ENCODE measurements around the gene PTBP3. TPM values are rescaled to one million over a fixed set of nuclear protein-coding genes. Genes with fewer than 3 reads are reported as not detected.
A peak's percentile ranks its signal among the peaks of the same experiment; 100 is the strongest.
"Not testable (repeated sequence)": the region's sequence is repeated elsewhere in the genome, so short reads cannot be mapped to it uniquely, and the experiment has no call there.

PTBP3 gene
- 136 TPM for total RNA-seq

DNA sequence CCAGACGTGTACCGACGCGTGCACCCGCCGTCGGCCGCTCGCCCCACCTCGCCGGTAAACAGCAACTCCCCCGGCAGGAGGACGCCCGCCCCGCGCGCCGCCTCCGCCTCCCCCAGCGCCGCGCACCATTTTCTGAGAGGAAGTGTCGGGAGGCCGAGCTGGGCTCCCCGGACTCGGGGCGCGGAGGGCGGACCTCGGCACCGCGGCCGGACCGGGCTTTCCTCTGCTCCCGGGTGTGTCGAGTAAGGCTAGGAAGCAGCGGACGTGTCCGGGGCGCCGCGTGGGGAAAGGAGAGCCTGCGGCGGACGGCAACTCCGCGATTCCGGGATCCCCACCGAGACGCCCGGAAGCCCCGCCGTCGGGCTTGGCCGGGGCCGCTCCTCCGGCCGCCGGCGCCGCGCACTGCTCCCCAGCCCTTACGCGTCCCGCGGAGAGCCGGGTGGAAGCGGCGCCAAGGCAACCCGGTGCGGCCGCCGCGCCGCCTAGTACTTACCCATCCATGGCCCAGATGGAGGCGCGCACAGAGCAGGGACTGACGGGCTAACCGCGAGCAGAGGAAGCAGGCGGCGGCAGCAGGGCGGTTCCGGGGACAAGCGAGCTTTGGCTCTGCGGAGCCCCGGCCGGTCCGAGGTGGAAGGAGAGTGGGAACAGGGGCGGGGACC lies at the start of gene PTBP3:
PTBP3 (minus strand) TSS at position 643 of the 662 bp plus-strand sequence. CDS start 35,754 bp downstream, outside the sequence.
- peak; percentile 88 for DNase-seq (ENCODE audit: low spot score)

DNA sequence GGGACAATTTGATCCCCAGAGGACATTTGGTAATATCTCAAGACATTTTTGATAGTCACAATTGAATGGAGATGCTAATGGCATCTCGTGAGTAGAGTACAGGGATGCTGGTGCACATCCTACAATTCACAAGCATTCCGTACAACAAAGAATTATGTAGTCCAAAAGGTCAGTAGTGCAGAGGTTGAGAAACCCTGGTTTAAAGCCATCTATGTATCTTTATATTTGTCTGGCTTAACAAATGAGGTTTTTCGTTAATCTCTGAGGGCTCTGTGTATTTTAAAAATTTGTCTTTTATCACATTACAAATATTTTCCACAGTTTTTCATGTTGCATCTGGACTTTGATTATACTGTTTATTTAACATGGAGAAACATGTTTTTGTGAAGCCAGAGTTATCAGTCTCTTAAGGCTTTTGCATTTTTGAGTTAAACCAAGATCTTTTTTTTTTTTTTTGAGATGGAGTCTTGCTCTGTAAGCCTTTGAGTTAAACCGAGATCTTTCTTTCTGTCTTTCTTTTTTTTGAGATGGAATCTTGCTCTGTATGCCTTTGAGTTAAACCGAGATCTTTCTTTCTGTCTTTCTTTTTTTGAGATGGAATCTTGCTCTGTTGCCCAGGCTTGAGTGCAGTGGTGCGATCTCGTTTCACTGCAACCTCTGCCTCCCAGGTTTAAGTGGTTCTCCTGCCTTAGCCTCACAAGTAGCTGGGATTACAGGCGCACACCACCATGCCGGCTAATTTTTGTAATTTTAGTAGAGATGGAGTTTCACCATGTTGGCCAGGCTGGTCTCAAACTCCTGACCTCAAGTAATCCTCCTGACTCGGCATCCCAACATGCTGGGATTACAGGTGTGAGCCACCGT lies 49.3 kb upstream of the PTBP3 start:
- no peak for DNase-seq (ENCODE audit: low spot score)

GRCh38 chr9:112382066-112382465 lies 48.6 kb upstream of the PTBP3 start:
- no peak for DNase-seq (ENCODE audit: low spot score)

- no peak for DNase-seq (ENCODE audit: low spot score)
Observed at GRCh38 chr9:112380825-112381221, 47.4 kb upstream of the PTBP3 start.

DNA sequence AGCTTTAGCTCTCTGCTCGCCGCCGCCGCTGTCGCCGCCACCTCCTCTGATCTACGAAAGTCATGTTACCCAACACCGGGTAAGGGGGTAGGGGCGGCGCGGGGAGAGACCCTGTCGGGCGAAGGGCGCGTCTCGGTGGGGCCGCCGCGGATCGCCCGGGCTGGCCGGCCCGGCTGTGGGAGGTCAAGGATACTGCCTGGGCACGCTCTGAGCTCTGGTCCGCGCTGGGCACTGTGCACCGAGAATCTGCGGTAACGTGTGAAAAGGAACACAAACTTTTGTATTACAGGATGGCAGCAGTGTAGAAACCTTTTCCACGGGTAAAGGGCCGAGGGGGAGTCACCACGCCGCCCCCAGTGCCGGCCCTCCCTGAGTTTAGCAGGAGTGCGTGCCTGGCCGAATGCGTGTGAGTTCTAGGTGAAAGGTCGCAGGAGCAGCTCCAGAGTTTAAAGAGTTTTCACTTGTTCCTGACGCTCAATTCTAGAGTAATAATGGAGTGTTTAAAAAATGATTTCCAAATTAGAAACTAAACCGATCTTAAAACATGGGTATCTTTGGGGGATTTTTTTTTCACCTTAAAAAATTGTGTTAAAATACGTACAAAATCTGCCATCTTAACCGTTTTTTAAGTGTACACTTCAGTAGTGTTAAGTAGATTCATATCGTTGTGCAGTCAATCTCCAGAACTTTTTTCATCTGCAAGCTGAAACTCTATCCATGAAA lies 46.8 kb upstream of the PTBP3 start, which contains the start of gene HSDL2:
HSDL2 (plus strand) TSS at position 7 of the 723 bp plus-strand sequence; CDS start at position 63, 56 bp downstream.
- DNase-seq (ENCODE audit: low spot score) = peak; percentile 60

DNA sequence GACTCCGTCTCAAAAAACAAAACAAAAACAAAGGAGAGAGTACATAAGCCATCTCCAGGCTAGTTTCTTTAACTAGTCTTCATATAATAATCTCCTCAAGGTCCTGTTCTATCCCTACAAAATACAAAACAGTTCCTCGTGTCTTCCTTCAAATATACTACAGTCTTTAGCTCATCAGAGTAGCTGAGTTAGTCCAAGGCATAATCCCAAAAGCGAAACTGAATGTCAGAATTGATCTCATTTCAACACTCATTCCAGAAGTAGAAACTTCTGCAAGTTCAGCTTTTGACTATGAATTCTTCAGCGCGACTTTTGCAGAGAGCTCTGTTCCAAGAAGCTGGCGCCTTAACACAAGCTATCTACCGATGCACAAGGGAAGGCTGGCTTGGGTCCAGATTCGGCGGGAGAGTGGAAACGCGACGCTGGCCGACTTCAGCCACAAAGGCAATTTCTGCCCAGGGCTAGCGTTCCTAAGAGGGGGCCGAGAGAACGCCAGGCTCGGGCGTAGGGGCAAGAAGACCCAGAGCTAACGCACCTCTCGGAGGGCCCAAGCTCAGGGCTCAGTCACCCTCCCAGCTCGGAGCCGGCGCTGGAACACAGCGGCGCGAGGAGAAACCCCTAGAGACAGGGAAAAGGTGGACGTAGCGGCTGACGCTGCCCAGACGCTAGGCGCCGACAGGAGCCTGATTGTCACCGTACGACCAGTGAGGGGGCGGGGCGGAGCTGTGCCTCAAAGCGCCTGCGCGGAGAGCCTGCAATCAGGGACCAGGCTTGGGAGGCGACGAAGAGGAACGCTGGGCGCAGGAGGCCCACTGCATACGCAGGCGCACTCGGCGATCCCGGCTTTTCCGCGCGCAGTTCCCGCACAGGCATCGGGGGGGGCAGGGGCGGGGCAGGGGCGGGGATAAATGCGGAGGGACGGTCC lies 46.0 kb upstream of the PTBP3 start:
- peak; percentile 99 for DNase-seq (ENCODE audit: low spot score)

DNA sequence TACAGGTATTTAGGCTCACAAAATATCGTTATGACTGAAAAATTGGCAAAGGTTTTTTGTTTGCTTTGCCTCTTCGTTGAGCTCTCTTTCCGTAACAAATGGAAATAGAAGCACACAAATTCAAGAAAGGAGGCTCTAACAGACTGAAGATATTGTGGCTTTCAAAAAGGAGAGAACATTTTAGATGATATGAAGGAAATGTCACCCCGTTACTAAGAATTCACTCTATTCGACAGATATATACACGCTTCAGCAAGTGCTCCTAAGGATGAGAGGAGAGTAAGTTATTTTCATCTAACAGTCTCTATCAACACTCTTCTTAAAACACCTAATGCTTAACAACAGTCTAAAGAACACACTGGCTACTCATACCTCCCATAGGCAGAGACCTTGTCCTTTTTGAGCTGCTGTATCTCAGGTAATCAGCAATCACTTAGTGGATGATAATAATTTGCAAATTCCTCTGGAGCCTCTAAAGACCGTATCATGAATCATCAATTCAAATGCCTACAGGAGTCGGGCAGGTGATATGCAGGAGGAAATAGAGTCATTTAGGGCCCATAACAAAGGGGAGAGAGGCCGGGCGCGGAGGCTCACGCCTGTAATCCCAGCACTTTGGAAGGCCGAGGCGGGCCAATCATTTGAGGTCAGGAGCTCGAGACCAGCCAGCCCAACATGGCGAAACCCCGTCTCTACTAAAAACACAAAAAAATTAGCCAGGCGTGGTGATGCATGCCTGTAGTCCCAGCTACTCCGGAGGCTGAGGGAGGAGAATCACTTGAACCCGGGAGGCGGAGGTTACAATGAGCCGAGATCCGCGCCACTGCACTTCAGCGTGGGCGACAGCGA lies 45.1 kb upstream of the PTBP3 start:
- DNase-seq (ENCODE audit: low spot score) = no peak

GRCh38 chr9:112377684-112378327 lies 44.4 kb upstream of the PTBP3 start:
- DNase-seq (ENCODE audit: low spot score) = no peak

DNA sequence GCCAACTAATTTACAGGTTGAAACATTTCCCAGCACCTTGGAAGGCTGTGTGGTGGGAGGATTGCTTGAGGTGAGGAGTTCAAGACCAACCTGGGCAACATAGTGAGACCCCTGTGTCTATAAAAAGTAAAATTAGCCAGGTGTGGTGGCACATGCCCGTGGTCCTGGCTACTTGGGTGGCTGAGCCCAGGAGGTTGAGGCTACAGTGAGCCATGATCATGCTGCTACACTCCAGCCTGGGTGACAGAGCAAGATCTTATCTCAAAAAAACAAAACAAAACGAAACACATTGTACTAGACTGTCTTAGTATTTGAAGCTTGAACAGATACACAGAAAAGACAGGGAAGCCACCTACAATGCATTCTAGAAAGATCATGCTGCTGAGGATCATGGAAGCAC lies 43.7 kb upstream of the PTBP3 start:
- DNase-seq (ENCODE audit: low spot score) = no peak

- no peak for DNase-seq (ENCODE audit: low spot score)
Observed at GRCh38 chr9:112375361-112375760, 41.9 kb upstream of the PTBP3 start.

DNA sequence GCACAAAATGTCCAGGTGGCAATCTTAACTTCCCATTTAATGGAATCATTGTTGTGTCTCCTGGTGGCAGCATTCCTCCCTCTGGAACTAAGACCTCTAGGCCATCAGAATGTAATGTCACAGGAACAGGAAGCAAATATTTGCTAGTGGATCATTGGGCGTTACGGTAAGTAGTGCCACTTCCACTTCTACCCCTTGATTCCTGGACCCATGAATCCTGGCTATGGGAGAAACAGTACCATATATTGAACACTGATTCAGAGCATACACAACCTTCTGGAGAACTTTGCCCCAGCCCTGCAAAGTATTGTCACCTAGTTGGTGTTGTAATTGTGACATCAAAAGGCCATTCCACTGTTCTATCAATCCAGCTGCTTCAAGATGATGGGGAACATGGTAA lies 40.8 kb upstream of the PTBP3 start:
- DNase-seq (ENCODE audit: low spot score) = not testable (repeated sequence)

- not testable (repeated sequence) for DNase-seq (ENCODE audit: low spot score)
Observed at GRCh38 chr9:112373666-112374065, 40.2 kb upstream of the PTBP3 start.

DNA sequence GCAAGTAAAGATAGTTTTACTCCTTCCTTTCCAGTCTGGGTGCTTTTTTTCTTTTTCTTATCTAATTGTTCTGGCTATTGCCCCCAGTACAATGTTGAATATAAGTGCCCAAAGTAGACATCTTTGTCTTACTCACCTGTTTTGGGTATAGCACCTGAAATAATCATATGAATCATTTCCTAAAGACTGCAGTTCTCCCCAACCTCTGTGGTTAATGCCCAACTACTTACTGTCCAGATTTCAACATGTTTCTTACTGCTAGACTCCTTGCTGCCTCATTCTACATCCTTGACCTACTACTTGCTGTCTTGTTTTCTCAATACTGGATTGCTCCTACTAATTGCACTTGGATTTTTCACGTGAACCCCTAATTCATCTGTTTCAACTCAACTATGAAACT lies 37.6 kb upstream of the PTBP3 start:
- no peak for DNase-seq (ENCODE audit: low spot score)

DNA sequence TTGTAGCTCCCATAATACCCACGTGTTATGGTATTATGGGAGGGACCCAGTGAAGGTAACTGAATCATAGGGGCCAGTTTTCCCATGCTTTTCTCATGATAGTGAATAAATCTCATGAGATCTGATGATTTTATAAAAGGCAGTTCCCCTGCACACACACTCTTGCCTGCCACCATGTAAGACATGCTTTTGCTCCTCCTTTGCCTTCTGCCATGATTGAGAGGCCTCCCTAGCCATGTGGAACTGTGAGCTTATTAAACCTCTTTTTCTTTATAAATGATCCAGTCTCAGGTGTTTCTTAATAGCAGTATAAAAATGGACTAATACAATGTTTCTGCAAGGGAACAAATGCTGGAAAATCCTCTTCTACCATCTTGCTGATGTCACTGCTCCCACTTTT lies 36.4 kb upstream of the PTBP3 start:
- no peak for DNase-seq (ENCODE audit: low spot score)

DNA sequence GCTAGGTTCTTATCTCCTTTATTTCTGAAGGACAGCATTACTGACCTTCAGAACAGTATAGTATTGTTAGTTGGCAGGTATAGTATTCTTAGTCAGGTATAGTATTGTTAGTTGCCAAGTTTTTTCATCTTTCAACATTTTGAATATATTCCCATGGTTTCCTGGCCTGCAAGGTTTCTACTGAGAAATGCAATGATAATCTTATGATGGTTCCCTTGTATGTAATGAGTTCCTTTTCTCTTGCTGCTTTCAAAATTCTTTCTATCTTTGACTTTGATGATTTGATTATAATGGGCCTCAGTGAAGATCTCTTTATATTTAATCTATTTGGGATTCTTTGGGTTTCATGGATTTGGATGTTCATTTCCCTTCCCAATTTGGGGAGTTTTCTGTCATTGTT lies 34.0 kb upstream of the PTBP3 start:
- DNase-seq (ENCODE audit: low spot score) = no peak

GRCh38 chr9:112366591-112366990 lies 33.2 kb upstream of the PTBP3 start:
- DNase-seq (ENCODE audit: low spot score) = no peak

- not testable (repeated sequence) for DNase-seq (ENCODE audit: low spot score)
Observed at GRCh38 chr9:112365257-112365656, 31.8 kb upstream of the PTBP3 start.

GRCh38 chr9:112364761-112365160 lies 31.3 kb upstream of the PTBP3 start:
- no peak for DNase-seq (ENCODE audit: low spot score)

GRCh38 chr9:112361601-112362000 lies 28.2 kb upstream of the PTBP3 start:
- DNase-seq (ENCODE audit: low spot score) = no peak
